Osteoblast (primary cell): ENCODE results near the gene MSGN1. TPM values are rescaled to one million over a fixed set of nuclear protein-coding genes. Genes with fewer than 3 reads are reported as not detected.

Source experiments
- DNase-seq: peaks from one replicate; pipeline ENCODE4 v3.0.0; 2011; ENCODE audit warnings: low spot score, mixed read lengths; ENCODE audit not compliant: insufficient read length; ENCODE audit errors: missing footprints
- H2AFZ ChIP-seq: 2 replicates; pipeline ENCODE4 v1.6.0; 2011; ENCODE audit warnings: mild to moderate bottlenecking, low read length
- H3K27ac ChIP-seq: 2 replicates; pipeline ENCODE4 v1.5.1; 2011; ENCODE audit warnings: mild to moderate bottlenecking, low read depth, low read length, moderate library complexity
- H3K27me3 ChIP-seq: 2 replicates; pipeline ENCODE4 v1.6.0; 2012; ENCODE audit warnings: mild to moderate bottlenecking, control low read depth, inconsistent platforms, low read length, moderate library complexity; ENCODE audit not compliant: insufficient read depth
- H3K36me3 ChIP-seq: 2 replicates; pipeline ENCODE4 v1.5.1; 2011; ENCODE audit warnings: mild to moderate bottlenecking, low read length, control low read depth, moderate library complexity; ENCODE audit not compliant: insufficient read depth
- H3K4me1 ChIP-seq: 2 replicates; pipeline ENCODE4 v1.5.1; 2011; ENCODE audit warnings: mild to moderate bottlenecking, low read length, control low read depth, moderate library complexity; ENCODE audit not compliant: insufficient read depth
- H3K4me2 ChIP-seq: 2 replicates; pipeline ENCODE4 v1.6.0; 2011; ENCODE audit warnings: mild to moderate bottlenecking, low read length; ENCODE audit not compliant: insufficient read depth
- H3K4me3 ChIP-seq: fragments of 200-600 bp; sonication (generic); 3 replicates; pipeline ENCODE4 v1.5.1; 2012; ENCODE audit warnings: mild to moderate bottlenecking, low read length, inconsistent platforms; ENCODE audit not compliant: insufficient read depth
- H3K79me2 ChIP-seq: 2 replicates; pipeline ENCODE4 v1.6.0; 2012; ENCODE audit warnings: mild to moderate bottlenecking, low read length, control low read depth, inconsistent platforms; ENCODE audit not compliant: insufficient read depth
- H3K9me3 ChIP-seq: 2 replicates; pipeline ENCODE4 v1.5.1; 2011; ENCODE audit warnings: low read depth, low read length, control low read depth
- H4K20me1 ChIP-seq: 2 replicates; pipeline ENCODE4 v1.6.0; 2012; ENCODE audit warnings: mild to moderate bottlenecking, low read length, control low read depth; ENCODE audit not compliant: insufficient read depth
- total RNA-seq: library from RNA; depleted of rRNA; stranded (reverse); fragments of >200 nt; gene quantifications from 2 replicates; pipeline ENCODE4 v1.2.3, GENCODE V29; 2012
- TF ChIP-seq, protein P1 (sequence below): IDR thresholded peaks from 2 replicates; pipeline ENCODE4 v1.5.1; 2011; ENCODE audit warnings: mild to moderate bottlenecking, low read depth, low read length, moderate library complexity; ENCODE audit errors: extremely low read depth

MSGN1 gene
- total RNA-seq, 1 donor: not detected

DNA sequence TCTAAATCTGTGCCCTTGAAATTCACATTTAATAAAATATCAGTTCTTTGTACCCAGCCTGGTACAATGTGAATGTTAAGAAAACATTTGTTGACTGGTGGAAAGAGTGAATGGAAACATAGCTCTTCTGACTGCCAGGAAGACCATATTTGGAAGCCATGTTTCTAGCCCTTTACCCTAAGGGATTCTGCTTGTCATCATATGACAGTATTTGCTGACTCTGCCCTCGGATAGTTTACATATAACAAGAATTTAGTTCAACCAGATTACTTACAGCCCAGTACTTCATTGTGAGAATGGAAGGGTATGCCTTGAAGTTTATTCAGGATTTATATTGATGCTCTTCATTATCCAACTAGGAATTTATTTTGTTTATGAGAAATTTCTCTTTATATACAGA, 48.4 kb downstream of the MSGN1 start:
- TF ChIP-seq, protein P1, sequence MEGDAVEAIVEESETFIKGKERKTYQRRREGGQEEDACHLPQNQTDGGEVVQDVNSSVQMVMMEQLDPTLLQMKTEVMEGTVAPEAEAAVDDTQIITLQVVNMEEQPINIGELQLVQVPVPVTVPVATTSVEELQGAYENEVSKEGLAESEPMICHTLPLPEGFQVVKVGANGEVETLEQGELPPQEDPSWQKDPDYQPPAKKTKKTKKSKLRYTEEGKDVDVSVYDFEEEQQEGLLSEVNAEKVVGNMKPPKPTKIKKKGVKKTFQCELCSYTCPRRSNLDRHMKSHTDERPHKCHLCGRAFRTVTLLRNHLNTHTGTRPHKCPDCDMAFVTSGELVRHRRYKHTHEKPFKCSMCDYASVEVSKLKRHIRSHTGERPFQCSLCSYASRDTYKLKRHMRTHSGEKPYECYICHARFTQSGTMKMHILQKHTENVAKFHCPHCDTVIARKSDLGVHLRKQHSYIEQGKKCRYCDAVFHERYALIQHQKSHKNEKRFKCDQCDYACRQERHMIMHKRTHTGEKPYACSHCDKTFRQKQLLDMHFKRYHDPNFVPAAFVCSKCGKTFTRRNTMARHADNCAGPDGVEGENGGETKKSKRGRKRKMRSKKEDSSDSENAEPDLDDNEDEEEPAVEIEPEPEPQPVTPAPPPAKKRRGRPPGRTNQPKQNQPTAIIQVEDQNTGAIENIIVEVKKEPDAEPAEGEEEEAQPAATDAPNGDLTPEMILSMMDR: no peak
- no peak for DNase-seq
- H3K4me2 ChIP-seq: no peak overlapping the region

DNA sequence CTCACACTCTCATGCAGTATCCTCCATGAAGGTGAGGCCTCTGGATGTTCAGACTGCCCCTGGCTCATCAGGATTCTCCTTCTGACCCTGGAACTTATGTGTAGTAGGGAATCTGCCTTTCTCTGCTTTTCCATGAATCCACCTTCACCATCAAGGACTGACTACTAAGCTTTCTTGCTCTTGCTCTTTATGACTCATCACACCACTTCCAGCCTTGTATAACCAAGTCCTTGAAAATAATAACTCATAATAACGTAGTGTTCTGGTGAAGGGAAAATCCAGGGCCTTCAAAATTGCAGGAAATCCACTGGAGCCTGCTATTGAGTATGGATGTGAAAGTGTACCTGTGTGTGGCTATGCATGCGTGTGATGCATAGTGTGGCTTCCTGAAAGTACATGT, 50.9 kb downstream of the MSGN1 start:
- no peaks in the 10 kb centered on the region for H3K36me3 ChIP-seq
- TF ChIP-seq, protein P1: no peak

More for the DNA sequence above, 48.4 kb downstream of the MSGN1 start:
- no peaks in the 10 kb centered on the region for H3K9me3 ChIP-seq
- H3K79me2 ChIP-seq: no peaks in the 10 kb centered on the region
- no peak overlapping the region for H3K27ac ChIP-seq
- no peak overlapping the region for H3K4me3 ChIP-seq
- no peaks in the 10 kb centered on the region for H4K20me1 ChIP-seq
- H3K27me3 ChIP-seq: no peaks in the 10 kb centered on the region
- no peaks in the 10 kb centered on the region for H3K36me3 ChIP-seq
- H2AFZ ChIP-seq: no peak overlapping the region
- no peaks in the 10 kb centered on the region for H3K4me1 ChIP-seq

More for the DNA sequence above, 50.9 kb downstream of the MSGN1 start:
- DNase-seq: no peak
- H4K20me1 ChIP-seq: no peaks in the 10 kb centered on the region
- H3K9me3 ChIP-seq: no peaks in the 10 kb centered on the region
- H3K79me2 ChIP-seq: no peaks in the 10 kb centered on the region
- H2AFZ ChIP-seq: no peak overlapping the region
- H3K4me3 ChIP-seq: no peak overlapping the region
- H3K27me3 ChIP-seq: peaks cover 2% of the 10 kb centered on the region
- no peak overlapping the region for H3K4me2 ChIP-seq
- no peak overlapping the region for H3K27ac ChIP-seq
- no peaks in the 10 kb centered on the region for H3K4me1 ChIP-seq

Other genes with a start within 250 kb of the MSGN1 start
- gene SMC6, start 62.6 kb upstream of the MSGN1 start, total RNA-seq: 22.4 and 25.3 TPM in 2 replicates
- 8.3 and 12.4 TPM in 2 replicates for gene GEN1, start 62.3 kb upstream of the MSGN1 start, total RNA-seq
- 1.8 and 2.7 TPM in 2 replicates for gene KCNS3, start 62.2 kb downstream of the MSGN1 start, total RNA-seq